ENCODE measurements around the gene ZNF678. TPM values are rescaled to one million over a fixed set of nuclear protein-coding genes. Genes with fewer than 3 reads are reported as not detected.

ZNF678 gene
- total RNA-seq, 1 experiment from 2014 or later = 13.0 TPM

GRCh38 chr1:227726318-227726717 is 163.0 kb downstream of the ZNF678 start:
- BruUV-seq (replicated peaks) = no TSS peak
- no peaks in the 10 kb centered on the region for H3K27me3 Mint-ChIP-seq (ENCODE audit: insufficient read depth, unreplicated experiment)
- no peak for DNase-seq (ENCODE audit: unreplicated experiment)
- H3K4me3 Mint-ChIP-seq (ENCODE audit: unreplicated experiment) = no peak overlapping the region
- peaks cover 33% of the 10 kb centered on the region for H3K9me3 Mint-ChIP-seq (ENCODE audit: unreplicated experiment)
- no peak for TF ChIP-seq CTCF (IDR thresholded peaks at IDR 0.05; ENCODE audit: unreplicated experiment)
- peaks cover 27% of the 10 kb centered on the region for H3K36me3 Mint-ChIP-seq (ENCODE audit: insufficient read depth, unreplicated experiment)
- ChIA-PET POLR2A (no interaction called here), CTCF (interaction anchor here (0.7 kb wide), 1 partner anchor 966 kb away, joined by 5 read pairs; no protein-coding TSS in a partner anchor)
- H3K4me1 Mint-ChIP-seq (ENCODE audit: insufficient read depth, unreplicated experiment) = peaks cover 42% of the 10 kb centered on the region
- intact Hi-C loops (cut with micrococcal nuclease) = no loop called here
- no peak overlapping the region for H3K27ac Mint-ChIP-seq (ENCODE audit: low read depth, unreplicated experiment)

Other genes starting within 250 kb of the ZNF678 start
- 88.8 and 102 TPM in 2 replicates for gene CDC42BPA, start 245.1 kb upstream of the ZNF678 start, total RNA-seq (2022)
- 34.0 and 43.2 TPM in 2 replicates for gene JMJD4, start 171.7 kb downstream of the ZNF678 start, total RNA-seq (2022)
- gene SNAP47, start 171.9 kb downstream of the ZNF678 start, total RNA-seq (2022) = 38.0 and 44.0 TPM in 2 replicates